HPDE6-E6E7 (cell line): ENCODE data around the gene LRTM1.
A peak's percentile ranks its signal among the peaks of the same experiment; 100 is the strongest.

Source experiments
- DNase-seq: peaks from one replicate; pipeline ENCODE4 v3.0.0; 2011; ENCODE audit warnings: missing footprints; ENCODE audit errors: extremely low spot score

The LRTM1 gene

DNA sequence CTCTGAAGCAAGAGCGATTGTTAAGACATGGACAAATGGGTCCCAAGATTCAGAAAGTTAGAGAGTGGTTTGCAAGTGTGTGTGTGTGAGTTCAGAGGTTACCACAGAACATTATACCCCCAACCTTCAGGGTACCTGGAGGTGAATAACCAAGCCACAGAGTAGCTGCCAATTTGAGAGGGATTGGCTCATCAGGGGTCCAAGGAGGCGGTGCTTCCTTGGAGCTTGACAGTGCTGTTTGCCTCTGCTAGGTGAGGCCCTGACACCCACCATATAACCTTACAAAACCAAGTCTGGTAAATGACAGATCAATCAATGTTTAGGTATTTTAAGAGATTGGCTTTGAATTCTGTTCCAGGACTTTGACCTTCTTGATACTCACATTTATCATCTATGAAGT lies 35.7 kb downstream of the LRTM1 start:
- no peak for DNase-seq

DNA sequence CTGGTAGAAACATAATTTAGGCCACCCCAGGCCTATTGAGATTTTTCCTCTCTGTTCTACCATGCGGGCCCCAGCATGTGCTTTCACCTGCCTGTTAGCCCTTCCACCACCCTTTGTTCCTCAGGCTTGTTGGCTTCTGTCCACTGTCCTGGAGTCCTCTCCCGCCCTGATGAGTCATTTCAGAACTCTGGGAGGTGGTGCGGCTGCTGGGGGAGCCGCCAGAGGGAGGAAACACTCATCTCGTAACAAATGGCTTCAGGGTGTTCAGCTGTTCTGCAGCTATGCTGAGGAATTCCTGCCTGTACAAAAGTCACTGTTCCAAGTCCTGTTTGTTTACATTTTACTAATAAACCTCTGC lies 36.3 kb downstream of the LRTM1 start:
- DNase-seq = peak; percentile 39

DNA sequence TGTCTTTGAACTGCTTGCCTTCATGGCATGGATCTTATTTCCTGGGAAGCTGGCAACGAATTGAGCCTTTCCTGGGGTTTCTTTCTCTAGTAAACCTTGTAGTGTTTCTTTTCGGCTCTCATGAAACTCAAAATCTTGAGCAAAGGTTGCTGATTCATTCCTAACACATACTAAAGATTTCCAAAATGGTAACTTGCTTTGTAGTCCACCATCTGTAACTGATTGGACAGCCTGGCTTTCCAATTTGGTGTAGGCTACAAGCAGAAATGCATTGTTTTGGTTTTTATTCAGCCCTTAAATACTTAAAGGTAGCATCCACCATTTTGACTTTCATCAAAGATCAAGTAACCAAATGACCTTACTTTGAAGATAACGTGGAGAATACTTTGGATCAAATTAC lies 38.1 kb downstream of the LRTM1 start:
- no peak for DNase-seq

DNA sequence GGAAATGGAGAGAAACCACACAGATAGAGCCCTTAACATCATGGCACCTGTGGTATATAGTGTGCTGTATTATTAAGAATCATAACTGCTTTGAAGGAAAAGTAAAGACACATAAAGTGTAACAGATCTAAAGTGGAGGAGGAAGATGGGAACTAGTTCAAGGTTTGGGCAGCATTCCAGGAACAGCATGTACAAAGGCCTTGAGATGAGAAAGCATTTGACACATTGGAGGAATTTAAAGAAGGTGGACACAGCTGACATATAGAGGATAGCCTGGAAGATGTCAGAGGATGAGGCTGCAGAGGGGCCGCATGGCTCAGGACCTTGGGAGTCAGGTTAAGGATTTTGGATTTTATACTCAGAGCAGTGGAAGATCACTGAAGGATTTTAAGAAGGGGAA lies 39.0 kb downstream of the LRTM1 start:
- no peak for DNase-seq

DNA sequence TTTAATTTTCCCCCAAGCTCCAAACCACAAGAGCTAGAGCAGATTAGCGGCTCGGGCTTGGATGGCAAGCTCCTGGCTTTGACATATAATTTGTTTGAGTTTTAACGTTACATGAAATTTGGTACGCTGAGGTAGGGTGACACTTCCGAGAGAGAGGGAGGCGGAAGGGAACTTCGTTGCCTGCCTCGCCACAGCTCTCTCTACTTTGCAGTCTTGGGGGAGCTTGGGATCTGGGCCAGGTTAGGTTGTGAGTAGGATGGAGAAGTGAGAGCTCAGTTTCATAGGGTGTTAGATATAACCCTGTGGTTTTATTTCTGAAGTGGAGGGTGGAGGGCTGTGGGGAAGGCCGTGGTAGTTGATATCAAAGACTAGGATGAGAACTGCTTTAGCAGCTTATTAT lies 39.7 kb downstream of the LRTM1 start:
- DNase-seq = no peak

DNA sequence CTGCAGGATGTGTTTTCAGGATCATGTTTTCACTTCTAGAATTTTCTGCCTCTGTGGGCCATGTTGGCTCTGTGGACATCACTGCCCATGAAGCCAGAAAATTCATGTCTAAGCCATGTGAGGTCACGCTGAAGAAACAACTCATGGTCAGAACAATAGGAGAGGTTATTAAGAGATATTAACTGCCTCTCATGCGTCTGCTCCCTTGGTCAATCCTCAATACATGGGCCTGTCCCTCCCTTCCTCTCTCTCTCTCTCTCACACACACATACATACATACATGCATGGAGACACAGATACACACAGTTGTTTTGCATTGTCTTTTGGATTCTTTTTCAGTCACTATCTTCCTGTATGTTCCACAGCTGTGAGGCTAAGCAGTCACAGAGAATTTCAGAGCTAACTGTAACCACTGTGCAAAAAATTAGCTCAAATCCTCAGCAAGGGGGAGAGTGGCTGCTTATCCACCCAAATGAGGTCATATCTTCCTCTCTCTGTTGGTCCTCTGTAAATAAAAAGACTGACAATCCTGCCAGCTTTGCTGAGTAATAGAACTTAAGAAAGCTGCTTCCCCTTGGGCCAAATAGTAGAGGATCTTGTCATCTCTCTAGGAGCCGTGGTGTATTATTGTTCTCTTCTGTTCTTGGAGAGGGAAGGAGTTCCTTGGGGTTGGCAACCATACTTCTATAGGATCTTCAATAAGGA lies 45.6 kb downstream of the LRTM1 start:
- no peak for DNase-seq

DNA sequence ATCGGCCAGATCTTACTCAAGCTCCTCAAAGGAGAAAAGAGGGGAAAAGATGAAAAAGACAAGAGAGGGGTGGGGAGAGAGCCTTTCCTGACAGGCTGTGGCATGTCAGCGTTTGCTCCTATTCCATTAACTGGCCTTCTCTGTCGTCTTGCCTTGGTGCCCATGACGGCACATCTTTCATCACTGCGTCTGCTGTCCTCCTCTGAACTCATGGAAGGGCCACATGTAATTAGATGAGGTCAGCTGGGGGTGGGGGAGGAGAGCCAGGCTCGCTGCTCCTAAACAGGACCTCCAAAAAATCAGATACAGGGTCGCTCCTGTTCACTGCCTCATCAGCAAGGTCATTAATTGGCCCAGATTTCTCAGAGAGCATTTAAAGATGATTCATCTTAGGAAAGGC lies 49.7 kb downstream of the LRTM1 start:
- DNase-seq = no peak

DNA sequence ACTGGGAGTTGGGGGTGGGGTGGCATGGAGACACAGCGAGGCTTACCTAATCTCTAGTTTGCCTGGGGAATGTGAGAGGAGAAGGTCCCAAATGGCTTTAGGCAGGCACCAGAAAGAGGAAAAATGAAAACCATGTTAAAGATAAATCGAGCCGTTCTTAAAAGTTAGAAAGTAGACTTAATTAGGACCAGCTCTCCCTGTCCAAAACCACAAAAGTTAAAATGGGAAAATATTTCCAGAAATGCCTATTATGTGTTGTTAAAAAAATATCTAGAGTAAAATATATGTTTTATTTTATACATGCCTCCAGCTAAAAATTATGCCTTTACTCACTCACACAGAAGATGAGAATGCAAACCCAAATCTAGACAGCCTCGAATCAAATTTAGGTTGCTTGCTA lies 50.1 kb downstream of the LRTM1 start:
- no peak for DNase-seq

DNA sequence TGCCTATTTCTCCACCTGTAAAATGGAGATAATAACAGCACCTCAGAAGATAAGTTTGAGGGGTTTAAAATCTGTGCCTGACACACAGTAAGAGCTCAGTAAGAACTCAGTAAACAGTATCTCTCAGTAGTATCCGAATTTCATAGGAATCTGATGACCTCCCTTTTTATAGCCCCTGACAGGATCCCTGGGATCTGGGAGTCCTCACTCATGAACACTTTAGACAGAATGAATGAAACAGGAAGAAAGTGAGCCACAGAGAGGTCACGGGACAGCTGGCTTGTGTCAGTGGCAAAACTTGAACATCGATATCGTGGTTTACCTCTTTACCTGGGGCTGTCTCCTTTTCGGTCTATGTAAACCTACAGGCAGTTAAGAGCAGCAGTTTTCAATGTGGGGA lies 51.2 kb downstream of the LRTM1 start:
- DNase-seq = no peak

DNA sequence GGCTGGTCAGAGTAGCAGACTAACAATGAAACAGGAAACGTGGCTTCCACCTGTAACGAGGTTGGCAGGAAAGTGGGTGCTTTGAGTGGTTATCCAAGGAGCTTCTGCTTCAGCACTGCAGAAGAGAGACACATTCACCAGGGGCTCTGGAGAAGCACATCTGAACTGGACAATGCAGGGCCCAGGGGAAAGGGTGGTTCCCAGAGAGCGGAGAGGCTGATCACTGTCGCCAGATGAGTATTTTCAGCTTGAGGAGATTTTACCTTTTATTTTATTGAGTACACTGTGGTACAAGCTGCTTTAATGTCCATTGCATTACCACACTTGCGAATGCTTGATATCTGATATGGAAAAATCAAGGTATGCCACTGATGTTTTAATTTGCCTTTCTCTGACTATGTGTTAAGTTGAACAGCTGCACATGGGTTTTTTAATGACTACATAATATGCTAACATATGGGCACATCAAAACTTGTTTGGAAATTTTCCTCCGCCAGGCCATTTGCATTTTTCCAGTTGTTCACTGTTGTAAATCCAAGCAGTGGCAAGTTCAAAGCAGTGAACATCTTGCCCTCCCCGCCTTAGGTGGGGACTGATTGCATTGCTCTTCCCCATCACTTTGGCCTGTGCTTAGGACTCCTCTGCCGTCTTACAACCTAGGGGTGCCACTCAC lies 52.1 kb downstream of the LRTM1 start:
- DNase-seq = no peak

DNA sequence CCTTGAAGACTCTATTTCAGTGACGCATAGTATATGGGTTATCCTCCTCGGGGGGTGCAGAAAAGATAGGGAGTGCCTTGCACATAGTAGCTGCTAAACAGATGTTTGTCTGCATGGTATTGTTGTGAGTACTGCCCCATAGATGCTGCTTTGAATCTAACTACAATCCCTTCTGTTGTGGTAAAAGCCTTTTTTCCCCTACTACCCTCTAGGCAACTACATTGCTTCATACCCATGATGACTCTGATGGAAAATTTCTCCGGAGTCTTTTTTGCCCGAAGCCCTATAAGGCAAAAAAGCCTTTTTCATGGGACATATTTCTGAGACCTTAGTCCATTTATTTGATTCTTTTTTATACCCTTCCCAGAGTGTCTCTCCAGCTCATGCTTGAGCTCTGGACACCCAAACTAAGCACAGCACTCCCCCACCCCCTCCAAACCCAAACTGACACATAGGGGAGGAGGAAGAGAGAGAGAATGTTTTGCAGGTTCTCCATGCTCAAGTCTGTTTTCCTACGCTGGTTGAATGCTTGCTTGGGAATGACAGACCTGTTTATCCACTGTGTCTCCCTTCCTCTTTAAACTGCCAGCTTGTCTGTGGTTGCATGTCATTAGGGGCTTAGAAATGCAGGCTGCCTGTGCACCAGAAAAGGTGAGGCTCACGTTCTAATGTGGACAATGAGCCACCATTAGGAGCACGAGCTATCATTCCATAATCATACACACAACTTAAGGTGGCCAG lies 52.9 kb downstream of the LRTM1 start:
- no peak for DNase-seq

DNA sequence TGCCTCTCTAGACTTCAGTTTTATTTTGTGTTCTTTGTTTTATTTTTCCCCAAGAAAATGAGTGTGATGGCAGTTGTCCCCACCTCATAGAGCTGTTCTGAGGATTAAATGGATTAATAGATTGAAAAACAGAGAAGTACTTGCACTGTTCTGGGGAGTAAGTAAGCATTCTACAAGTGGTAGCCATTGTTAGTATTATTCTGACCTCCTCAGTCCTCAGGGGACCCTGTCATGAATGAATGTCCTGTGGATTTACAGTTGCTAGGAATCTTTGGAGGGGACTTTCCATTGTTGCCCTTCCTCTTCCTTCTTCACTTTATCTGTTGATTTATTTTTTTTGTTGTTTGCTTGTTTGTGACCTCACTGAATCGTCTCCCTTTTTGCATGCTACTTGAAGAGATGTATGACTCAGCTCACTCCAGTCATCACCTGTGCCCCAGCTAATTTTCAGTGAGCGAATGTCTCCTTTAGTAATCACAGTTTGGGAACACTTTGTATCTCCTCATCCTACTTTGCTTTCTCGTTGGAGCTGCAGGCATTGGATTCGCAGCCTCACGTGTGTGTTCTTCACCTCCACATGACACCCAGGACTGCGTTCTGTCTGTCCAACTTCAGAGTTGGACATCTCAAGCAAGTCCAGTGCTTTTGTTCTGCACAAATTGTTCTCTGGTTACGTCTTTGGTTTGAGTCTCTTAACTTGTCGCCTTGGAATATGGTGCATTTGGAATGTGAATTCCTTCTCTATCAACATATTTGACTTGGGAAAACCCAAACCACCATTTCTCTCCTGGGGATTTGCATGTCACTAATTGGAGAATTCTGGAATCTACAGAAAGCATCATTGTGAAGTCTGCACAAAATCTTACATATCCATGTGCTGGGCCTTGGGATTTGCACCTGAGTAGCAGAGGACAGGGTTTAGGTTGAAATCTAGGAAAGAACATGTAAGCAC lies 54.5 kb downstream of the LRTM1 start:
- DNase-seq = no peak

DNA sequence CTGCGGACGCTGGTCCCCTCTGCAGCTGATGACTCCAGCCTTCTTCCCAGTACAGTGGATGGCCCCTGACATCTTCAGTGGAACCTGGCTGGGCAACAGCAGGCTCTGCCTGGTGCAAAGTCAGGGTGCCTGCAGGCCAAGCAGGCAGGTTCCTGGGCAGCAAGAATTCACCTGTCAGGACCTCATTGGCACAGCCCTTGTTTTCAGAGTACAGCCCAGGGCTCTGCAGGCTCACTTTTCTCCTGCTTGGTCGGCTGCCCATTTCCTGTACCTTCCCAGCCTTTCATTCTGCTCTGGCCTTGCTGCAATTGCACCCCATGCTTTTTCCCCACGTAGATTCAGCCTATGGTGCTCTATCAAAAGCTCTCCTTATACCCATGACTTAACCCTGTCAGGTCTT lies 56.0 kb downstream of the LRTM1 start:
- DNase-seq = no peak

DNA sequence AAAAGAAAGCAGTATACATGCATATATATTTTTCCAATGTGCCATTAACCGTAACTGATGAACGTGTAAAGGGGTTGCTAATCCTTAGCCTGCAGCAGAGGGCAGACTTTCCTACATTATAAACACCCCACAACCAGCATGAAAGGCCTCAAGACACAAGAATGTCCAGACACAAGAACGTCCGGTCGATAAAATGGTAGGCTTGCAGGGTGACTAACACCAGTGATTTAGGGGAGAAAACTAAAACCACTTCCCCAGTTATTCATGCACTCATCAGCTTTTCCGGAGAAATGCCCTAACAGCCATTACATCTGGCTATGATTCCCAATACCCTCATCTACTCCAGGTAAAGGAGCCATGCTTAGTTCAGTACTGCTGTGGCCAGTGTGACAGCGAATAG lies 57.4 kb downstream of the LRTM1 start:
- DNase-seq = no peak
